HT1080 (cell line): ENCODE results near the gene ZNF385C. TPM values are rescaled to one million over a fixed set of nuclear protein-coding genes. Genes with fewer than 3 reads are reported as not detected.
A peak's percentile ranks its signal among the peaks of the same experiment; 100 is the strongest.

Experiments
- DNase-seq: peaks from one replicate; pipeline ENCODE4 v3.0.0-alpha.2; 2015; ENCODE audit warnings: low read depth
- total RNA-seq: library from RNA; depleted of rRNA; stranded (reverse); fragments of >200 nt; shearing (Covaris generic); gene quantifications from 2 replicates; pipeline ENCODE4 v1.2.3, GENCODE V29; 2014

The ZNF385C gene
- total RNA-seq, 1 experiment from 2014 or later, result not detected

DNA sequence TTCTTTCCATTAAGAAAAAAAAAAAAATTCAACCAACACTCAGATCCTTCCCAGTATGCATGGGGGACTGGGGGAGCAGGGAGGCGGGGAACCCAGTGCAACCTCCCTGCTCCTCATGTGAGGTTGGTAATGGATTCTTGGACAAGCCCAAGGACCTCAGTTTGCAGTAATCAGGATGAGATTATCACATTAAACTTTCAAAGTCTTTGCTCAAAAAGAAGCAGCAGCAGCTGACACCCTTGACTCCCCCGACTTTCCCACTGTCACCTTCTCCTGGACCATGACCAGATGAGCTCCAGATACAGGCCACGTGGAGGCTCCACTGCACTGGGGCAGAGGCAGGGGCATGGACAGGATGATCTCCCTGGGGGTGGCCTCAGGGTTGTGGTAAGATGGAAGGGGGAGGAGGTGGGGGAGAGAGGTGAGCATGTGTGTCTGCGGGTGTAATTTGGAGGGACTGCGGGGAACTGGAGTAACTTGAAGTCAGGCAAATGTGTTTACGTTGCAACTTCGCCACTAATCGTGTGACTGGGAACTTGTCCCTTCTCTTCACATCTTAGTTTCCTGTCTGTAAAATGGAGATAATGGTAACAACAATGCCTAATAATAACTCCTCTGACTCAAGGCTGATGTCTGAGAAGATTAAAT, 19.8 kb downstream of the ZNF385C start:
- no peak for DNase-seq

DNA sequence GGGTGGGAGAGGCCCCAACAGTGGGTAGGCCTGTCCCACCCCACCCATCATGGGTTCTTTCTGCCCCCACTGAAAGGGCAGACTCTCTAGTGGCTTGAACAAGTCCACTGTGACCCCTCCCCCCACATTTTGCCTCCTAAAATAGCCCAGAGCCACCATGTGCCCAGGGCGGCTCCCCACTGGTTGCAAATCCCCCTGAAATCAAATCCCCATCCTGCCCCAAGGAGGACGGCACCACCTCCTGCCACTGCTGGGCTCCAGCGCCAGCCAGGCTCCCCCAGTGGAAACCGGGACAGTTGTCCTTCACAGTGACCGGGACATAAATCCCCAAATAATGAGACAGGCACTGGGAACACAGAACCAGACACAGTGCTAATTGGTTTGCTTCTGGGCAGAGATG, 20.5 kb downstream of the ZNF385C start:
- DNase-seq, result no peak

DNA sequence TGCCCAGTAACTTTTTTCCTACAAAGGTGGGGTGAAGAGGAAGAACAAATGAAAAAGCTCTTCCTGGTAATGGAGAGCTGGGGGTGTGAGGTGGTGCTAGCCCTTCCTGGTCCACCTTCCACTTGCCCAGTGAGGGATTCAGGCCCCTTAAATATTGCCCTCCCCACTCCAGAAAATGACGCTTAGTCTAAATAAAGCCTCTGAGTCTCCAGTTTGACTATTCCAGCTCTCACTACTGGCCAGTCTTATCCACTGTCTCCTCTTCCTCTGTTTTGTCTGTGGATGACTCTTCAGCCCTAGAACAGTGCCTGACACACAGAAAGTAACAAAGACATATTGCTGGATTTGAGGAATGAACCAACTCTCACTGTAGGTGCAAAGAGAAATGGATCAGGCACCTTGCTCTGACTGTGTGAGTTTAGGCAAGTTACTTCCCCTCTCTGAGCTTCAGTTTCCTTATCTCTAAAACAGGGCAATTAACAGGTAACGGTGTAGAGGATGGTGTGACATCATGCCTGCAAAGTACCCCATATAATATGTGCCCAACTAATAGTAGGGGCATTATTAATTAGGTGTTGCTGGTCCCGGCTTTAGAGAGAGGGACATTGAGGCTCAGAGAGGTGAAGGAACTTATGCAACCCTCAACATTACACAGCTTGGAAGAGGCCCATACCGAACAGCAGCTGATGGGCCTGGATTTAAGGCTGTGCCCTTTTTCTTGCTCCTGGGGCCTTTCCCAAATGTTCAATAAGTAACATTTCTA, 21.3 kb downstream of the ZNF385C start:
- no peak for DNase-seq

DNA sequence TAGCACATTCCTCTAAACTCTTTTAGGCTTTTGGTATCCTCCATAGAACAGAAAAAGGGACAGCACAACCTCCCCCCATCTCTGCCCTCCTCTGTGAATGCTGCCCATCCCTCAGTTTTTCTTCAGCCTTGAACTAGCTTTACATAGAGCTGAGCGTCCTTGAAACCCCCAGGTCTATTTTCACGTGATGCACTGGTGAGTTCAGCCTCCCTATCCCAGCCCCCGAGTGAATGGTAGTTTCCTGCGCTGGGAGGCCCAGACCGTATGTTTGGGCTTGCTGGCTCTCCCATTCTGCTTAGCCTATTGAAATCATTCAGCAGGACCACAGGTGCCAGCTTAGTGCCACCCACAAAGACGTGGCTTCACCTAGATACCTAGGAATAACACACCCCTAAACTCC, 22.5 kb downstream of the ZNF385C start:
- DNase-seq, result no peak

DNA sequence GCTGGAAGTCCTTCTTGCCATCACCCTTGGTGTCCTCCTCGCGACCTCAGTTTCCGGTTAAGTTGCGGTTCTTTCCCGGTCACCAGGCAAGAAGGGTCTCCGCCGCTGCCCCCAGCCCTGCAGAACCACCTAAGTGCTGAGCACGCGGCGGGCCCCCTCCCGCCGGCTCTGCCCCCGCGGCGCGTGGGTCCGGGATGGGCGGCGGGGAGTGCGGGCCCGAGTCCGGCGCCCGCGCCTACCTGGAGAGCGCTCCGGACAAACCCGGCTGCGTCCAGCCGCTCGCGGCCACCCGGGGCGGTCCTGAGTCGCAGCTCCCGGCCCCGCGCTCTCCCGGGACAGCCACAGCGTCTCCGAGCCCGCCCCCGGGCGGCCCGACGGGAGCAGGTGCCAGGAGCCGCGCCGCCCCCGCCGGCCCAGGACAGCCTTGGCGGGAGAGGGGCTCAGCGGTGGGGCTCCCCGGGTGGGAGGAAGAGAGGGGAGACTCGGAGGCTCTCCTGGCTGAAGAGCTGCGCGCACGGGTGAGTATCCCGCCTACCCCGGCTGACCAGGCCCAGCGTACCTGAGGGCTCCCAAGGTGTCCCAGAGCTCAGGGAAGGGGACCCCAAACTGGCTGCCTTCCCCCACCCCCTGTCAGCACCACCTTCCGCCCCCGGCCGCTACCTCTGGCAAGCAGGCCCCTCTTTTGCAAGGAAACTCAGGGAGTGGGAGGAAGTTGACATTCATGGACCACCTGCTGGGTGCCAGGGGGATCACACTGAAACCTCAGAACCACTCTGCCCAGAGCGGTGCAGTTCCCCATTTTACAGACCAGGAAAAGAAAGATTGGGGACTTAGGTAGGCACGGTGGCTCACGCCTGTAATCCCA, 25.7 kb downstream of the ZNF385C start:
- no peak for DNase-seq

DNA sequence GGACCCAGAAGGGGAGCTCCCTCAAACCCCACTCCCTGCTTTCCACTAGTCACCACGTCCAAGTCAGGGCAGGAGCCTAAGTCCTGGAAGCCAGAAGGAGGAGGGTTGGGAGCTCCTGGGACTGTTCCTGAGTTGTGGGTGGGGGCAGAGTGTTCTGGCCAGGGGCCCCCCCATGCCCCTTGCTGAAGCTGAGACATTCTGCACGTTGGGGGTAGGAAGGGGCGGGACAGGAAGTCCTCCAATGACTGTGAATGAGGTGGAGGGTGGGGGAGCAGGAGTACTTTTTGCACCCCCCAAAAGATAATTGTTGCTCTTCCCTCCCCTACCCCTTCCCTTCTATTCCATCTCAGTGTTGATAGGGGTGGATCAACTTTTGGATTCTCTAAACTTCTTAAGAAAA, 26.5 kb downstream of the ZNF385C start:
- no peak for DNase-seq

GRCh38 chr17:42068979-42069378, 29.3 kb downstream of the ZNF385C start:
- DNase-seq, result no peak

- DNase-seq, result peak; percentile 39
These were observed 30.7 kb downstream of the ZNF385C start for GRCh38 chr17:42067371-42068091.

DNA sequence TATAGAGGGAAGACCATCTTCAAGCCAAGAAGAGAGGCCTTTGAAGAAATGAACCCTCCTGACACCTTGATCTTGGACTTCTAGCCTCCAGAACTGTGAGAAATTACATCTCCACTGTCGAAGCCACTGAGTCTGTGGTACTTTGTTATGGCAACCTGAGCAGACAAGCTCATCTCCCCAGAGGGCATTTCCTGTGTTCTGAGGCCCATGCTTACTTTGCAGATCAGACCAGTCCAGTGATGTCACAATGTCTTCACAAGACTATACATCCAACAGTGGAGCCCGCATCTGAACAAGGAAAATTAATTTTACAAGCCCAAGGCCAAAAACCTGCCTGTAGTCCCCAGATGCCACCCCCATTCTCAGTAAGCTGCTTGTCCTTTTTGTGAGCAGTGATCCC, 33.1 kb downstream of the ZNF385C start:
- DNase-seq, result no peak

DNA sequence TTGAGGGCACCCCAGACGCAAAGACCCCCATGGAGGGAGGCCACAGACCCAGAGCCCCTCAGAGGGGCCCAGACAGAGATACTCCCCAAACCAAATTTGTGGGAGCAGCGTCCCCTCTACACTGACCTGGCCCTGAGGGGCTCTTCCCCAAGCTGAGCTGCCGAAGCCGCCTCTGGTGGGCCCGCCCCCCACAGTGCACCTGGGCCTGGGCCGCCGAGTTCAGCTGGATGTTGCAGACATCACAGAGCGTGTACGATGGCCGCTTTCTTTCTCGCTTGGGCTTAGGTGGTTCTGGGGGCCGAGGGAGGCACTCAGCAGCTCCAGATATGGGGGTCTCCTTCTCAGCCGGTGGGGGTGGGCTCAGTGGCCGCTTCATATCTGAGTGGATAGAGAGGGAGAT, 35.6 kb downstream of the ZNF385C start:
- DNase-seq, result no peak

- DNase-seq, result no peak
These were observed 36.4 kb downstream of the ZNF385C start for GRCh38 chr17:42061646-42062487.

DNA sequence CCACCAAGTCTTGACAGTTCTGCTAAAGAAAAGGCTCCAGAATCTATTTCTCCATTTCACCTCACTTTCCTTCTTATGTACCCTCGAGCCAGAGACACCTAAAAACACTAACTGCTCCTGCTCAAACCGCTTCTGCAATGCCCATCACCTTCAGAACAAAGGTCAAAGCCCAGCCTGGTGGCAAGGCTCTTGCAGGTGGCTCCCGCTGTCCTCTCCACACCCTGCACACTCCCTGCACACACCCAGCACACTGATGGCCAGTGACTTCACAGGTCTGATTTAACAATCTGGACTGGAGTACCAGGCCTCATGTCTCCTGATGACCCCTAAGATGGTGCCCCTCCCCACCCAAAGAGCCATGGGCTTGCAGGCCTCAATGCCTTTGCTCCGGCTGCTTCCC, 38.0 kb downstream of the ZNF385C start:
- no peak for DNase-seq

DNA sequence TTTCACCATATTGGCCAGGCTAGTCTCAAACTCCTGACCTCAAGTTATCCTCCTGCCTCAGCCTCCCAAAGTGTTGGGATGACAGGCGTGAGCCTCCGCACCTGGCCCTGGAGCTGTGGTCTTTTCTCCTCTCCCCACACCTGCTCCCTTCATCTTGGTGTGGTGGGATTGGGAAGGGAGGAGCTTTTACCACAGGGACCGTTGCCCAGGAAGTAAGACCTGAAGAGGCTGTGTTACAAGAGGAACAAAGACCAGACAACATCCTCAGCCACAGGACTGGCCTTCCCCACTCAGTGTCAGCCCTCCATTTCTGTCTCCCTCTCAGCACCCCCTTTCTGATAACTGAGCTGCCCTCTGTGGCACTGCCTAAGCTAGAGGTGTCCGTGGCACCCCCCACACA, 38.5 kb downstream of the ZNF385C start:
- no peak for DNase-seq

DNA sequence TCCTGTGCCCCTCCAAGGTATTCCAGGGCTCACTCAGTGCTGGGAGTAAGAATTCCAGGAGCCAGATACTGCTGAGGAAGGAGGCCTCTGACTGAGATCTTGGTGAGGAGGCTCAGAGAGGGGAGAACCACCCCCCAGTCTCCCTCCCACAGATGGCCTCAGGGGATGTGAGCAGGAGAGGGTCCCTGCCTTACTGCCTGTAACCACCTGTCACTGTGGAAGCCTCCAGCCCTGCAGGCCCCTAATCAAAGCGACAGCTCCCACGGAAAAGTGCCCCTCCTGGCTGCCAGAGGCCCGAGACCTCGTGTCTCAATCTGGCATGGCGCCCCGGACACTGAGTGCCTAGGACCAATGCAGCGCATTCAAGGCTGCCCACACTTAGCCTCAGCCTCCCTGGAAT, 40.2 kb downstream of the ZNF385C start:
- DNase-seq, result no peak

GRCh38 chr17:42056635-42057034, 41.6 kb downstream of the ZNF385C start:
- DNase-seq, result no peak

DNA sequence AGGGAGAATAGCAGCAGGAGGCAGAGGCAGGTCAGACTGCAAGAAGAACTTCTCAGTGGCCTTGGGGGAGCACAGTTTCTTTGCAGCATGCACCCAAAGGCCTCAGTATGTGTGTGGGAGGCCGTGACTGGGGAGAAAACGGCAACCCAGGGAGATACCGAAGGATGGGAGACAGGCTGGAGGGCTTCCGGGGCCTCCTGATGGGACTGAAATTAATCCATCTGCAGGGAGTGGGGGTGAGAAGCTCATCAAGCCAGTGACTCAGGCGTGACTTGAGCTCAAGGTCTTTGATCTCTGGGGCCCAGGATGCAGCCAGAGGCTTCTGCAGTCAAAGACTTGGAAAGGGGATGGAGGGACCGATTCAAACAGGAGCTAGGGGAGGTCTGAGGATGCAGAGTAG, 42.8 kb downstream of the ZNF385C start:
- peak; percentile 33 for DNase-seq

GRCh38 chr17:42055027-42055426, 43.2 kb downstream of the ZNF385C start:
- no peak for DNase-seq

DNA sequence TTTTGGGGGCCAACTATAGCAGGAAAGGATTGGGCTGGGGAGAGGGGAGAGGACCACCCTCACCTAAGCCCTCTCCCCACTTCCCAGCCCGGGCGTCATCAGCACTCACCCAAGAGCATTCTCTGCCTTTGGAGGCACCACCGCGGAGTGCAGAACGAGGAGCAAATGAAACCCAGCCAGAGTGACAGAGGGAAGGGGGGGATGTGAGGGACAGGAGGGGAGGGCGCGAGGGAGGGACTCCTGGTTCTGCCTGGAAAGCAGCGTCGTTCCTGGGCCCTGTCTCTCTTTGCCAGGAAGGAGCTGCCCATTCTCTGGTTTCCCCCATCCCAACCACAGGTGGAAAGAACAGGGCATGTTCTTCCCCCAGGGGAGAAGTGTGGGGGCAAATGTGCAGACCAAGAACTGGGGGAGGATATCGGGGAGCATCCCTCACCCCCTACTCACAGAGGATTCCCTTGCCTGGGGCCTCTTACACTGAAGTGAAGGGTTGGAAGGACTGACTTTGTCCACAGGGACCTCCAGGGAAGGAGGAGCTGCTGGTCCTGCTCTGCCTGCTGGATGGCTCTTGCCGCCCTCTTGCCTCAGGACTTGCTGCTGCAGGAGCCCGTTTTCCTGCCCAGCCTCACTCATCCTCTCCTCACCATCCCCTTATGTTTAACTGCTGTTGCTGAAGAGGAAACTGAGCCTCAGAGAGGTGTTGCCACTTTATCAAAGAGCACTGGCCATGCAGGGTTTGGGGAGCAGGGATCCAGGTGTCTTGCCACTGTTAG, 44.4 kb downstream of the ZNF385C start:
- DNase-seq, result no peak

DNA sequence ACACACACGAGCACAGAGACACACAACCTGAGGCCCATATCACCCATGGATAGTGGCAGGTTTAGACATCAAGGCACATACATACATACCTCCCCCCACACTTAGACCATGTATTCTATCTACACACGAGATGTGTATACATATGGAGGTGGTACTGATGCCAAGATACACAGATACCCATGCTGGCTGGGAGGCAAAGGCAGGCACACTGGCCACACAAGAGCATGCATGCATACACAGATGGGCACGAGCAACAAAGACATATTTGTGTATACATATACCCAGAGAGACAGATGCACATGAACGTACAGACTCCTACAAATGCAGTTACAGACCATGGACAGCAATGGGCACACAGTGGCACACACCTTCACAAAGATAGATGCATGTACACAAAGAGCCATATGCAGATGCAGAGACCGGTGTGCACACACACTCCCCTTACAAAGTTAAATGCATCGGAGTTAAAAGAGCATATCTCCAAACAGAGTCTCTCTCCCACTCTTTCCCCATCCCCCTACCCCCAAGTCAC, 45.9 kb downstream of the ZNF385C start:
- no peak for DNase-seq

DNA sequence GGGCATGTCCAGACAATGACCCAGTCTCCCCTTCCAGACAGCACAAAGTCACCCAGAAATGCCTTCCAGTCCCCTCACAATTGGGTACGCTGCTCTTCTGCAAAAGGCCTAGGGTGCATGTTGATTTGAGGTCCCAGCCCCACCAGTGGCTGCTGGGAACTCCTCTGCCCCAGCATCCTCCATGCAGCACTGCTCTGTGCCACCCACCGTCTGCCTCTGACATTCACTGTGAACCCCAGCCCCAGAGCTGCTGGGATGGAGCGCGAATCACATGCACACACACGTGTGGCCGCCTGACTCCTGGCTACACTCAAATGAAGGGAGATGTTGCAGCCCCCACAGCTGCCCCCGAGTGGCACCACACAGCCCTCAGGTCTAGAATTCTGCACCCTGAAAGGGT, 46.6 kb downstream of the ZNF385C start:
- no peak for DNase-seq
